Rectal smooth muscle tissue (tissue), 1 donor: Measurements from ENCODE around the gene CENPO.
A peak's percentile ranks its signal among the peaks of the same experiment; 100 is the strongest.

Experiments used
- H3K27ac ChIP-seq: one replicate; pipeline ENCODE4 v1.7.0; 2013; ENCODE audit warnings: low read depth, low read length, inconsistent platforms
- H3K27me3 ChIP-seq: one replicate; pipeline ENCODE4 v1.7.0; 2013; ENCODE audit warnings: low read length; ENCODE audit not compliant: control insufficient read depth, insufficient read depth
- H3K36me3 ChIP-seq: one replicate; pipeline ENCODE4 v1.7.0; 2013; ENCODE audit warnings: low read length; ENCODE audit not compliant: control insufficient read depth, insufficient read depth
- H3K4me1 ChIP-seq: one replicate; pipeline ENCODE4 v1.7.0; 2013; ENCODE audit warnings: low read length; ENCODE audit not compliant: control insufficient read depth, insufficient read depth
- H3K4me3 ChIP-seq: one replicate; pipeline ENCODE4 v1.7.0; 2013; ENCODE audit warnings: low read length
- H3K9ac ChIP-seq: one replicate; pipeline ENCODE4 v1.7.0; 2013; ENCODE audit warnings: low read length

CENPO gene, protein sequence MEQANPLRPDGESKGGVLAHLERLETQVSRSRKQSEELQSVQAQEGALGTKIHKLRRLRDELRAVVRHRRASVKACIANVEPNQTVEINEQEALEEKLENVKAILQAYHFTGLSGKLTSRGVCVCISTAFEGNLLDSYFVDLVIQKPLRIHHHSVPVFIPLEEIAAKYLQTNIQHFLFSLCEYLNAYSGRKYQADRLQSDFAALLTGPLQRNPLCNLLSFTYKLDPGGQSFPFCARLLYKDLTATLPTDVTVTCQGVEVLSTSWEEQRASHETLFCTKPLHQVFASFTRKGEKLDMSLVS

DNA sequence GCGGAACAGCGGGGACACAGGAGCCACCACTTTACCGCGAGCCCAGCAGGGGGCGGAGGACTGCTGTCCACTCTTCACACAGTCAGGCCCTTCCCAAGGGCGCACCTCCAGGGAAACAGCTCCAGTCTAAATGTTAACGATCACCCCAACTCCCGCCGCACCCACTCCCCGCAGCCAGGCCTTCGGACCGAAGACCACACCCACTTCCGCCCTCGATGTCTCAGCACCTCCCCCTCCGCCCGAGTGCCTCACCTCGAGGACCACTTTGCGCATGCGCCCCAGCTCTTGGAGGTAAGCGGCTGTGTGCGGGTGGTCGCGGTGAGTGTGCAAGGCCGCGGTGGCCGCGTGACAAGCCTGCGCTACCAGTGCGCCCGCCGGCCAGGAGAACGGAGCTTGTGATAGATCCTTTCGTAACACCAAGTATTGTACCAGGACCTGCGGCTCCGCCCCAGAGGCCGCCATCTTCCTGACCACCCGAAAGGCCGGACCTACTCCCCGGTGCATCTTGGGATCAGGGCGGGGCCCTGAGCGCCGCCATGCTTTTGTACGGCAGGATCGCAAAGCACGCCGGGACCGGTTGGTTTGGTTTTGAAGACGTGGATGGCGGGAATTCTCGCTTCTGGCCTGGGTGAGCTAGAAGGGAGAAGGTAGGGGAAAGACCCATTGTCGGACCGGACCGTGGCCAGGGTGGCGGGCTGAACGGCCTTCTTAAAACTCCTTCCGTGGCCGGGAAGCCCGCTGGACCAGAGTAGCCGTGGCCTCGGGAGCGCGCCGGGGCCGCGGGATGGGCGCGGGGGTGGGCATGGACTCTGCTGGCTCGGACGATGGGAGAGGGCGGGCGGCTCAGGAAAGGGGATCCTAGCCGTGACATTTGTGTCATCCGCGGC is at the start of gene CENPO, which contains the start of gene PTRHD1:
TSS of gene CENPO (plus strand) at position 552 of the 887 bp plus-strand sequence. CDS start 495 bp downstream, outside the sequence.
TSS of gene PTRHD1 (minus strand) at position 518 of the 887 bp plus-strand sequence. CDS start at position 504, 14 bp downstream.
- H3K4me3 ChIP-seq: peak within 1 kb of the TSS; percentile 82
- H3K4me1 ChIP-seq: no peaks in the 10 kb centered on the region
- H3K9ac ChIP-seq: peak within 1 kb of the TSS; percentile 87
- H3K27me3 ChIP-seq: no peaks in the 10 kb centered on the region
- peak within 1 kb of the TSS; percentile 100 for H3K27ac ChIP-seq
- no peaks in the 10 kb centered on the region for H3K36me3 ChIP-seq

DNA sequence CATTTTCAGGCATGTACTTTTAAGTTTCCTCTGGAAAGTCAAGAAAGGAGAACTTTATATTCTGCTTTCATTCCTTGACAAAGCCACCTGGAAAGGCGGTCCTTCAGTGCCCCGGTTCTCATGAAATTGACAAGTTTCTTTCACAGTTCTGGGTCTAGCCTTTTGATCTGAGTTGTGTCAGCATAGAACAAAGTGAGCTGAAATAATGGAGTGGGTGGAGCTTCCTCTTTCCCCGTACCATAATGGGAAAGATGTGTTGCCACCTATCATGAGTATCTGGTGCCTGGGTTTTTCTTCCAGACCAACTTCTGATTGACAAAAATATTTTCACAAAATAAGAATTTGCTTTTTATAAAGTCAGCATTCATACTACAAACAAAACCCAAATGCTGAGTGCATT is 49.3 kb upstream of the CENPO start:
- no peak overlapping the region for H3K9ac ChIP-seq
- H3K4me3 ChIP-seq: no peak overlapping the region
- no peaks in the 10 kb centered on the region for H3K27me3 ChIP-seq
- no peaks in the 10 kb centered on the region for H3K4me1 ChIP-seq
- H3K27ac ChIP-seq: no peak overlapping the region
- H3K36me3 ChIP-seq: peaks cover 7% of the 10 kb centered on the region

DNA sequence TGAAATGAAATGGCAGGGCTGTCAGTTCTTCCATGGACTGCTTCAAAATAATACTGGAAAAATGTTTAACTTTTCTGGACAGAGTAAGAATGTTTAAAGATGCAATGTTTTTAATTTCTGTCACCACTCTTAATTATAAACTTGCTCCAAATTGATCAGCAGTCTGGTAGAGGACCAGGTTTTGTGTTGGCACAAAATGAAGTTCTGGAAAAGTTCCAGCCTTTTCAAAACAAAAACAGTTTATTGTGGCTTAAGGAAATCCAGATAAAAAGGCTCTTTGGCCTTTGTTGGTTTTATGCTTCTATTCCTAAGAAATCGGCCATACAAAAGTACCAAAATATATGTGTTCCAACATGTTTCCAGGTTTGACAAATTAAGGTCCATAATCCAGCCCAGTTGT is 48.9 kb upstream of the CENPO start:
- Histone ChIP-seq H3K27me3 (no peaks in the 10 kb centered on the region), H3K4me1 (peaks cover 4% of the 10 kb centered on the region), H3K36me3 (peaks cover 7% of the 10 kb centered on the region), H3K9ac (no peak overlapping the region), H3K4me3 (no peak overlapping the region), H3K27ac (no peak overlapping the region)

DNA sequence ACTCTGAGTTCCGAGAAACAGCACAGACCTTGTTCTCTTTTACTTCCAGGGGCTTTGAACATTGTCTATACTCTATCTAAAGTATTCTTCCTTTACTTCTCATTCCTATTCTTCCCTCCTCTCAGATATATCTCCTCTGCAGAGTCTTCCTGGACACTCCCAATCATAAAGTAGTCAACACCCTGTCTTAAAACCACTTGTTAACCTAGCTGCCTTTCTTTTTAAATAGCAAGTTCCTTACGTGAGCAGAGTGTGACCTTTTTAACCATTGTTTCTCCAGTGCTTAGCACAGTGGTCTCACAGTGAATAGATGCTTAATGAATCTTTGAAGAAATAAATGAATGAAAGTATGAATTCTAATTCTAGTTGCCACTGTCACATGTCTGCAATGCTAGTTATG is 47.4 kb upstream of the CENPO start:
- no peak overlapping the region for H3K27ac ChIP-seq
- H3K4me3 ChIP-seq: no peak overlapping the region
- H3K36me3 ChIP-seq: peaks cover 7% of the 10 kb centered on the region
- H3K9ac ChIP-seq: no peak overlapping the region
- peaks cover 5% of the 10 kb centered on the region for H3K4me1 ChIP-seq
- H3K27me3 ChIP-seq: no peaks in the 10 kb centered on the region

DNA sequence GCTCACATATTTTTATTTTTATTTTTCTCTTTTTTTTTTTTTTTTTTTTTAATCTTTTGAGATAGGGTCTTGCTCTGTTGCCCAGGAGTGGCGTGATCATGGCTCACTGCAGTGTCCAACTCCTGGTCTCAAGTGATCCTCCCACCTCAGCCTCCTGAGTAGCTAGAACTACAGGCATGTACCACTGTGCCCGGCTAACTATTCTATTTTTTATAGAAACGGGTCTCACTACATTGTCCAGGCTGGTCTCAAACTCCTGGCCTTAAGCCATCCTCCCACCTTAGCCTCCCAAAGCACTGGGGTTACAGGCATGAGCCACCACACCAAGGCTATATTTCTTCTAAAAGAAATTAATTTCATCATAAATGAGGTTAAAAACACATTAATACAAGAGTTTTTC is 45.9 kb upstream of the CENPO start:
- peaks cover 5% of the 10 kb centered on the region for H3K4me1 ChIP-seq
- no peak overlapping the region for H3K4me3 ChIP-seq
- H3K36me3 ChIP-seq: no peaks in the 10 kb centered on the region
- H3K9ac ChIP-seq: no peak overlapping the region
- no peaks in the 10 kb centered on the region for H3K27me3 ChIP-seq
- H3K27ac ChIP-seq: no peak overlapping the region

DNA sequence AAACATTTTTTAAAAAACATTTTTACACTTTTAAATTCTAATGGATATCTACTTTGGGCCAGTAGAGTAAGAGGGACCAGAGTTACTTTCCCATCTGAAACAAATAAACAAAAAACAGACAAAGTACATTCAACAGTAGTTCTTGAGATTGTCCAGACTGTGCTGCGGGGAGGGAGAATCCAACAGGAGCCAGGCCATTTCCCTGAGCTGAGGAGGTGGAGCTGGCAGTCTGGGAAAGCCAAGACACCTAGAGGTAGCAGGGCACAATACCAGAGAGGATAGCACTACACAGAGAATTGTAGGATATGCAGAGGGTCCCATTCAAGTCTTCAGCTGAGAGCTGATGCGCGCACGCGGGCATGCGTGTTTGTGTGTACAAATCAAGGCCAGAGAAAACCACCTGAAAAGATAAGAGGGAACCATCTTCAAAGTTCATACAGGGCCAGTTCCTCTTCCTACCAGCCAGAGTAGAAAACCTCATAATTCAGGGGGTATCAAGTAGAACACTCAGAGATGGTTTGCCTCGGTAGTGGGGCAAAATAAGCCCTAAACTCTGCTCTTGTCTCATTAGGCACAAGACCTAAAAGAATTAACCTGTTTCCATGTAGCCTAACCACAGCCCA is 44.0 kb upstream of the CENPO start:
- H3K36me3 ChIP-seq: peaks cover 7% of the 10 kb centered on the region
- H3K4me1 ChIP-seq: peaks cover 5% of the 10 kb centered on the region
- H3K4me3 ChIP-seq: no peak overlapping the region
- H3K27ac ChIP-seq: no peak overlapping the region
- no peak overlapping the region for H3K9ac ChIP-seq
- no peaks in the 10 kb centered on the region for H3K27me3 ChIP-seq

DNA sequence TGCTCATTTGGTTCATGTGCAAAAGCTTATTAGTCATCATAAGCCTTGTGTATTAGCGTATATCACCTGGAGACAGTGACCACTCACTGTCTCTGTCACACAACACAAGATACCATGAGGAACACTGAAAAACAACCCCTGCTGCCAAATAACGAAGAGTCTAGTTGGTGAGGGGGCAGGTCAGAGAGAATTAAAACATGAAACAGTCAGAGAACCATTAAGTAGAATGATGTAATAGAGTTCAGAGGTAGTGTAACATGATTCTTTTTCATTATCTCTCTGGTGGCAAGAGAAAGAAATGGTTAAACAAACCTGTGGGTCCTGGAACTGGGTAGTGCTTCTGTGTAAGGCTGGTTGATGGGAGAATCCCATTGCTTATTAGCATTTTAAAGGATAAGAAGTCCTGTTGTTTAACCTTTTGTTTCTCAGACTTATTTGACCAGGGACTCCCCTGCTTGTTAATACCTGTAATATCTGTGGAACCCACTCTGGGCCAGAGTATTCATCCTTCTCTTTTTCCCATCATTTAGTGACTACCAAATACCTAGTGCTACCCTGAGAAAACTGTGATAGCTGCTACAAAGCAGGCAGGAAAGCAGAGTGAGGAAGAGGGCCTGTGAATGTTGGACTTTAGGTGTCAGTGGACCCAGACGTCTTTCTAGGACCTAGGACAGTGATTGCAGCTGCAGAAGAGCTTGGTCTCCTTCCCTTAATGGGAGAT is 38.1 kb upstream of the CENPO start:
- Histone ChIP-seq H3K4me3 (no peak overlapping the region), H3K36me3 (peaks cover 17% of the 10 kb centered on the region), H3K4me1 (no peaks in the 10 kb centered on the region), H3K27me3 (no peaks in the 10 kb centered on the region), H3K9ac (no peak overlapping the region), H3K27ac (no peak overlapping the region)

DNA sequence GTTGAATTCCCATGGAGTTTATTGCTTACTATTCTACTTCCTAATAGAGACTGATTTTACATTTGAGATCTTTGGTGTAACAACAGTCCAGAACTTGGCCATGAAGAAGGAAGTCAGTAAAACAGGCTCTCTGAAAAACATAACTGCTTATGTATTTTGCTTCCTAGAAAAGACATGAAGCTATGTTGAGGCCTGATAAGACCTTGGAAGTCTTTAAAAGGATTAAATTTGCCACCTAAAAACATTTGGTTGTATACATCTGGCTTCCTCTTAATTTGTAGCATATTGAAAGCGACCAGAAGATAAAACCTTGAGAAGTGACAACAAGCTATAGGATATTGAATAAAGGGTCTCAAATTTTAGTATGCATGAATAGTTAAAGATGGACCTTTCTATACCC is 36.4 kb upstream of the CENPO start:
- Histone ChIP-seq H3K4me1 (no peaks in the 10 kb centered on the region), H3K4me3 (no peak overlapping the region), H3K27ac (no peak overlapping the region), H3K27me3 (no peaks in the 10 kb centered on the region), H3K9ac (no peak overlapping the region), H3K36me3 (peaks cover 17% of the 10 kb centered on the region)

DNA sequence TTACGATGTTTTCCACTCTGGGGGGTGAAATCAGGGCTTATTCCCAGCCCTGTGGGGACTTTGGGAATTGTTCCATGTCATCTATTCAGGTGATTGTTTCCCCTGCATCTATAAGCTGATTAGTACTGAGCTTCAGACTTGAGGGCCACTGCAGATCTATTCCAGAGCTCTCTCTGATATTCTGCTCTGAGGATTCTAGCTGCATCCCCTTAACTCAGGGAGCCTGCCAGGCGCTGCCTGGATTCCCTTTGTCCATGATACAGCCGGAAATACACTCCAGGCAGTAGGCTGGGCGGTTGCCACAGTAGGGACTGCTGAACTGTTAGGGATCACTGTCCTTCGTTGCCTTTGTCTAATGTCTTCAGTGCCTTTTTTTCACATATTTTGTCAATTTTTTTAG is 31.4 kb upstream of the CENPO start:
- H3K4me1 ChIP-seq: no peaks in the 10 kb centered on the region
- no peak overlapping the region for H3K4me3 ChIP-seq
- no peak overlapping the region for H3K9ac ChIP-seq
- no peak overlapping the region for H3K27ac ChIP-seq
- H3K27me3 ChIP-seq: no peaks in the 10 kb centered on the region
- H3K36me3 ChIP-seq: peaks cover 20% of the 10 kb centered on the region

DNA sequence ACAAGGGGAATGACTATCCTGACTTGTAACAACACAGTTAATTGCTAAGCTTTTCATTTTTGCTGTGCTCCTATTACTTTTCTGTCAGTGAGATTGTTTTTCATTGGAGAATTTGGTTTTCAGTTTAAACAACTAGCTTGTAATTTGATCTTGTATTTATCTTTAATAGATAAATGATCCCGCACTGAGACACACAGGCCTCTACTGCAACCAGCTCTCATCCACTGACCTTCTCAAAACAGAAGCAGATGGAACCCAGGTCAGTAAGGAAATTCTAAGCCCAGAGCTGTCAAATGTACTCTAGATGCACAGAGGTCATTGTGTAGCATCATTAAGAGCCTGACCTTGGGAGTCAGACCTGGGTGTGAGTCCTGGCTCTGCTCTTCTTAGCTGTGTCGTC is 30.7 kb upstream of the CENPO start:
- Histone ChIP-seq H3K36me3 (peaks cover 17% of the 10 kb centered on the region), H3K4me1 (no peaks in the 10 kb centered on the region), H3K4me3 (no peak overlapping the region), H3K27ac (no peak overlapping the region), H3K9ac (no peak overlapping the region), H3K27me3 (no peaks in the 10 kb centered on the region)

DNA sequence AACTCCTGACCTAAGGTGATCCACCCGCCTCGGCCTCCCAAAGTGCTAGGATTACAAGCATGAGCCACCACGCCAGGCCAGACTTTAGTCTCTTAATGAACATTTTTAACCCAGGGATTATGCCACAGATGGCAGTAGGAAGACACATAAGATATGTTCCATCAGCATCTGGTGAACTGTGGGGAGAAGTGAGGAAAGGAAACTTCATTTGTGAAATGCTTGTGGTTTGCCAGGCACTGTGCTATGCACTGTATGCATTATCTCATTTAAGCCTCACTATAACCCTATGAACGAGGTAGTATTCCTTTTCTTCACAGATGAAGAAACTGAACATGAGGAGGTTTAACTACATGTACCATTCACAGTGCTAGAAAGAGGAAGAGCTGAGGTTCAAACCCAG is 29.4 kb upstream of the CENPO start:
- H3K36me3 ChIP-seq: peaks cover 16% of the 10 kb centered on the region

DNA sequence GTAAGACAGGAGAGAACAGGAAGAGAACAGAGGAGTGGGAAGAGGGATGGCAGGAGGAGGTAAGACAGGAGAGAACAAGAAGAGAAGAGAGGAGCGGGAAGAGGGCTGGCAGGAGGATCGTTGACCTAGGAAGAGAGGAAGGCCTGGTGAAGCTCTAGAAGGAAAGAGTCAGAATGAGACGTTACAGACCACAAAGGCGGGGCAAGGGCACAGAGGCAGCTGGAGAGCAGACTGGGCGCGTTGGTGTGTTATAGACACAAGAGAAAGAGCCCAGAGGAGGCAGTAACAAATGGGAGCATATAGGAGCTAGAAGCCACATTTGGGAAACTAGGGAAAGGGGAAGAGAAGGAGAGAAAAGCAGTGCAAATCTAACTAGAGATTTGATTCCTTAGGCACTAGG is 26.6 kb upstream of the CENPO start:
- Histone ChIP-seq H3K27me3 (no peaks in the 10 kb centered on the region), H3K36me3 (peaks cover 16% of the 10 kb centered on the region), H3K9ac (no peak overlapping the region), H3K27ac (no peak overlapping the region), H3K4me3 (no peak overlapping the region), H3K4me1 (no peaks in the 10 kb centered on the region)

More for the DNA sequence above, 29.4 kb upstream of the CENPO start:
- Histone ChIP-seq H3K4me1 (no peaks in the 10 kb centered on the region), H3K4me3 (no peak overlapping the region), H3K9ac (no peak overlapping the region), H3K27me3 (no peaks in the 10 kb centered on the region), H3K27ac (no peak overlapping the region)
